ENCODE results near the gene HCN2.

DNA sequence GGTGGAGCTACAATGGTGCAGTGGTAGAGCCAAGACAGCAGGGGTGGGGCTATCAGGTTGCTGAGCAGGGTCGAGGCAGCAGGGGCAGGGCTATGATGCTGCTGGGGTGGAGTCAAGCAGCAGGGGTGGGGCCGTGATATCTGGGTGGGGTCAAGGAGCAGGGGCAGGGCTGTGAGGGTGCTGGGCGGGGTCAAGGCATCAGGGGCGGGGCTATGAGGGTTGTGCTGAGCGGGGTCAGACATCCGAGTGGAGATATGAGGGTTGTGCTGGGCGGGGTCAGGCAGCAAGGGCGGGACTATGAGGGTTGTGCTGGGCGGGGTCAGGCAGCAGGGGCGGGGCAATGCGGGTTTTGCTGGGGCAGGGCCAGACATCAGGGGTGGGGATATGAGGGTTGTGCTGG, 14.7 kb downstream of the HCN2 start:
- TF ChIP-seq MYC (IDR thresholded peaks at IDR 0.05; ENCODE audit: insufficient read depth, insufficient read length, insufficient replicate concordance, low read length, severe bottlenecking) (no peak), TAF1 (IDR thresholded peaks at IDR 0.05; ENCODE audit: borderline replicate concordance, low read depth, low read length) (no peak), SP1 (IDR thresholded peaks at IDR 0.05; ENCODE audit: low read depth, low read length) (no peak), POLR2A (IDR thresholded peaks at IDR 0.05; ENCODE audit: low read depth, low read length) (no peak), NFIC (IDR thresholded peaks at IDR 0.05; ENCODE audit: low read depth, low read length) (no peak), YY1 (IDR thresholded peaks at IDR 0.05; ENCODE audit: low read depth, low read length) (no peak), PAX5 (IDR thresholded peaks at IDR 0.05; ENCODE audit: borderline replicate concordance, low read depth, low read length) (no peak), ZNF274 (IDR thresholded peaks at IDR 0.05; ENCODE audit: insufficient read depth, insufficient read length) (no peak), EZH2 (IDR thresholded peaks at IDR 0.05; ENCODE audit: borderline replicate concordance, control insufficient read depth, low read depth, low read length) (no peak), ATF7 (IDR thresholded peaks at IDR 0.05; ENCODE audit: low read depth) (no peak)
- TF ChIP-seq, protein P1, sequence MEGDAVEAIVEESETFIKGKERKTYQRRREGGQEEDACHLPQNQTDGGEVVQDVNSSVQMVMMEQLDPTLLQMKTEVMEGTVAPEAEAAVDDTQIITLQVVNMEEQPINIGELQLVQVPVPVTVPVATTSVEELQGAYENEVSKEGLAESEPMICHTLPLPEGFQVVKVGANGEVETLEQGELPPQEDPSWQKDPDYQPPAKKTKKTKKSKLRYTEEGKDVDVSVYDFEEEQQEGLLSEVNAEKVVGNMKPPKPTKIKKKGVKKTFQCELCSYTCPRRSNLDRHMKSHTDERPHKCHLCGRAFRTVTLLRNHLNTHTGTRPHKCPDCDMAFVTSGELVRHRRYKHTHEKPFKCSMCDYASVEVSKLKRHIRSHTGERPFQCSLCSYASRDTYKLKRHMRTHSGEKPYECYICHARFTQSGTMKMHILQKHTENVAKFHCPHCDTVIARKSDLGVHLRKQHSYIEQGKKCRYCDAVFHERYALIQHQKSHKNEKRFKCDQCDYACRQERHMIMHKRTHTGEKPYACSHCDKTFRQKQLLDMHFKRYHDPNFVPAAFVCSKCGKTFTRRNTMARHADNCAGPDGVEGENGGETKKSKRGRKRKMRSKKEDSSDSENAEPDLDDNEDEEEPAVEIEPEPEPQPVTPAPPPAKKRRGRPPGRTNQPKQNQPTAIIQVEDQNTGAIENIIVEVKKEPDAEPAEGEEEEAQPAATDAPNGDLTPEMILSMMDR (IDR thresholded peaks at IDR 0.05 in 2 of 3, conservative IDR thresholded peaks at IDR 0.05 in 1 of 3; ENCODE audit: control insufficient read depth in 2 of 3, extremely low read depth in 1 of 3, insufficient read depth in 1 of 3, low read depth in 3 of 3, low read length in 3 of 3), result no peak
- TF ChIP-seq, protein P2, sequence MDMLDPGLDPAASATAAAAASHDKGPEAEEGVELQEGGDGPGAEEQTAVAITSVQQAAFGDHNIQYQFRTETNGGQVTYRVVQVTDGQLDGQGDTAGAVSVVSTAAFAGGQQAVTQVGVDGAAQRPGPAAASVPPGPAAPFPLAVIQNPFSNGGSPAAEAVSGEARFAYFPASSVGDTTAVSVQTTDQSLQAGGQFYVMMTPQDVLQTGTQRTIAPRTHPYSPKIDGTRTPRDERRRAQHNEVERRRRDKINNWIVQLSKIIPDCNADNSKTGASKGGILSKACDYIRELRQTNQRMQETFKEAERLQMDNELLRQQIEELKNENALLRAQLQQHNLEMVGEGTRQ (IDR thresholded peaks at IDR 0.05; ENCODE audit: borderline replicate concordance, low read depth, low read length), result no peak
- TF ChIP-seq, protein P3, sequence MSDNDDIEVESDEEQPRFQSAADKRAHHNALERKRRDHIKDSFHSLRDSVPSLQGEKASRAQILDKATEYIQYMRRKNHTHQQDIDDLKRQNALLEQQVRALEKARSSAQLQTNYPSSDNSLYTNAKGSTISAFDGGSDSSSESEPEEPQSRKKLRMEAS (IDR thresholded peaks at IDR 0.05; ENCODE audit: low read depth, low read length), result no peak
- TF ChIP-seq, protein P4, sequence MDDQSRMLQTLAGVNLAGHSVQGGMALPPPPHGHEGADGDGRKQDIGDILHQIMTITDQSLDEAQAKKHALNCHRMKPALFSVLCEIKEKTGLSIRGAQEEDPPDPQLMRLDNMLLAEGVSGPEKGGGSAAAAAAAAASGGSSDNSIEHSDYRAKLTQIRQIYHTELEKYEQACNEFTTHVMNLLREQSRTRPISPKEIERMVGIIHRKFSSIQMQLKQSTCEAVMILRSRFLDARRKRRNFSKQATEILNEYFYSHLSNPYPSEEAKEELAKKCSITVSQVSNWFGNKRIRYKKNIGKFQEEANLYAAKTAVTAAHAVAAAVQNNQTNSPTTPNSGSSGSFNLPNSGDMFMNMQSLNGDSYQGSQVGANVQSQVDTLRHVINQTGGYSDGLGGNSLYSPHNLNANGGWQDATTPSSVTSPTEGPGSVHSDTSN (IDR thresholded peaks at IDR 0.05; ENCODE audit: insufficient replicate concordance, low read depth, low read length), result no peak
